ENCODE data around the gene ZNF280B.

The ZNF280B gene

DNA sequence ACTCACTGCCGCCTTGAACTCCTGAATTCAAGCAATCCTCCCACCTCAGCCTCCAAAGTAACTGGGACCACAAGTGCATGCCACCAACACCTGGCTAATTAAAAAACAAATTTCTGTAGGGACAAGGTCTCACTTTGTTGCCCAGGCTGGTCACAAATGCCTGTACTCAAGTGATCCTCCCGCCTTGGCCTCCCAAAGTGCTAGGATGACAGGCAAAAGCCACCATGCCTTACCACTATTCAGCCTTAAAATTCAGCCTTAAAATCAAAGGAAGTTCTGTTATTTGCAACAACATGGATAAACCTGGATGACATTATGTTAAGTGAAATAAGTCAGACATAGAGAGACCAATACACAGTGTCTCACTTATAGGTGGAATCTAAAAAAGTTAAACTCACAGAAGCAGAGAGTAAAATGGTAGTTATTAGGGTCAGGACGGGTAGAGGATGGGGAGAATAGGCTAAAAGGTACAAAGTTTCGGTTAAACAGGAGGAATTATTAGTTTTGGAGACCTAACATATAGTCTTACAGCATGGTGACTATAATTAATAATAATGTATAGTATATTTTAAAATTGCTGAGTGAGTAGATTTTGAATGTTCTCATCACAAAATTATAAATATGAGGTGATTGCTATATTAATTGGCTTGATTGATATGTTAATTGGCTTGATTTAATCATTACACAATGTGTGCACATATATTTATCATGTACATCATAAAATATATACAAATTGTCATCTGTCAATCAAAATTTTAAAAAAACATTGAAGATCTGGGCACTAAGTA is 17.8 kb upstream of the ZNF280B start:
- Histone ChIP-seq H3K36me3 (ENCODE audit: insufficient read depth, low read length) (no peaks in the 10 kb centered on the region), H3K4me1 (ENCODE audit: insufficient read depth, low read length) (no peaks in the 10 kb centered on the region), H4K20me1 (ENCODE audit: insufficient read depth, low read length) (no peaks in the 10 kb centered on the region), H3K27ac (ENCODE audit: low read length) (no peak overlapping the region), H3K9me3 (ENCODE audit: insufficient read depth, low read length, severe bottlenecking) (no peaks in the 10 kb centered on the region), H2AFZ (ENCODE audit: low read depth, low read length) (no peak overlapping the region), H3K9ac (ENCODE audit: low read depth, low read length) (no peak overlapping the region), H3K4me2 (ENCODE audit: insufficient read depth, low read length) (no peak overlapping the region), H3K27me3 (ENCODE audit: insufficient read depth, low read length, poor library complexity) (no peaks in the 10 kb centered on the region), H3K79me2 (ENCODE audit: insufficient read depth, low read length) (no peaks in the 10 kb centered on the region), H3K4me3 (ENCODE audit: low read depth in 1 of 2, low read length in 2 of 2) (no peak overlapping the region)
- TF ChIP-seq, protein P1, sequence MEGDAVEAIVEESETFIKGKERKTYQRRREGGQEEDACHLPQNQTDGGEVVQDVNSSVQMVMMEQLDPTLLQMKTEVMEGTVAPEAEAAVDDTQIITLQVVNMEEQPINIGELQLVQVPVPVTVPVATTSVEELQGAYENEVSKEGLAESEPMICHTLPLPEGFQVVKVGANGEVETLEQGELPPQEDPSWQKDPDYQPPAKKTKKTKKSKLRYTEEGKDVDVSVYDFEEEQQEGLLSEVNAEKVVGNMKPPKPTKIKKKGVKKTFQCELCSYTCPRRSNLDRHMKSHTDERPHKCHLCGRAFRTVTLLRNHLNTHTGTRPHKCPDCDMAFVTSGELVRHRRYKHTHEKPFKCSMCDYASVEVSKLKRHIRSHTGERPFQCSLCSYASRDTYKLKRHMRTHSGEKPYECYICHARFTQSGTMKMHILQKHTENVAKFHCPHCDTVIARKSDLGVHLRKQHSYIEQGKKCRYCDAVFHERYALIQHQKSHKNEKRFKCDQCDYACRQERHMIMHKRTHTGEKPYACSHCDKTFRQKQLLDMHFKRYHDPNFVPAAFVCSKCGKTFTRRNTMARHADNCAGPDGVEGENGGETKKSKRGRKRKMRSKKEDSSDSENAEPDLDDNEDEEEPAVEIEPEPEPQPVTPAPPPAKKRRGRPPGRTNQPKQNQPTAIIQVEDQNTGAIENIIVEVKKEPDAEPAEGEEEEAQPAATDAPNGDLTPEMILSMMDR (IDR thresholded peaks at IDR 0.05; ENCODE audit: borderline replicate concordance, extremely low read depth, low read length, poor library complexity, severe bottlenecking): no peak
- TF ChIP-seq EZH2 (IDR thresholded peaks at IDR 0.05; ENCODE audit: borderline replicate concordance, low read depth, low read length, severe bottlenecking): no peak
- DNase-seq: no peak
- ATAC-seq (ENCODE audit: insufficient read depth, low read depth): no peak

DNA sequence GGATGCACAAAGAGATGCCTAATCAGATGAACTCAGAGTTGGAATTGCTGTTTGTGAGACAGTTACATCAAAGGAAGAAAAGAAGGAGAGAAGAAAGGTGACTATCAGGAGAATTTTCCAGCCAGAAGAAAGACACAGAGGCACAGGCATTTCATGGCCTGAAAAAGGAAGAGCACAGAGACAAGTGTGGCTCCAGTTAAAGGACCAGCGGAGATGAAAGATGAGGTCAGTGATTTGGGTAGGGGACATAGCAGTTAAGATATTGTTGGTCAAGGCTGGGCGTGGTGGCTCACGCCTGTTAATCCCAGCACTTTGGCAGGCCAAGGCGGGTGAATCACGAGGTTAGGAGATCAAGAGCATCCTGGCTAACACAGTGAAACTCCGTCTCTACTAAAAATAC is 15.0 kb upstream of the ZNF280B start:
- no peak overlapping the region for H3K27ac ChIP-seq (ENCODE audit: low read length)
- no peak overlapping the region for H3K4me2 ChIP-seq (ENCODE audit: insufficient read depth, low read length)
- no peak overlapping the region for H3K9ac ChIP-seq (ENCODE audit: low read depth, low read length)
- no peaks in the 10 kb centered on the region for H3K4me1 ChIP-seq (ENCODE audit: insufficient read depth, low read length)
- ATAC-seq (ENCODE audit: insufficient read depth, low read depth): no peak
- no peak overlapping the region for H2AFZ ChIP-seq (ENCODE audit: low read depth, low read length)
- no peaks in the 10 kb centered on the region for H3K27me3 ChIP-seq (ENCODE audit: insufficient read depth, low read length, poor library complexity)
- H4K20me1 ChIP-seq (ENCODE audit: insufficient read depth, low read length): no peaks in the 10 kb centered on the region
- no peaks in the 10 kb centered on the region for H3K36me3 ChIP-seq (ENCODE audit: insufficient read depth, low read length)
- no peaks in the 10 kb centered on the region for H3K79me2 ChIP-seq (ENCODE audit: insufficient read depth, low read length)
- DNase-seq: no peak
- no peak overlapping the region for H3K4me3 ChIP-seq (ENCODE audit: low read depth in 1 of 2, low read length in 2 of 2)
- TF ChIP-seq, protein P1 (IDR thresholded peaks at IDR 0.05; ENCODE audit: borderline replicate concordance, extremely low read depth, low read length, poor library complexity, severe bottlenecking): no peak
- TF ChIP-seq EZH2 (IDR thresholded peaks at IDR 0.05; ENCODE audit: borderline replicate concordance, low read depth, low read length, severe bottlenecking): no peak
- H3K9me3 ChIP-seq (ENCODE audit: insufficient read depth, low read length, severe bottlenecking): no peaks in the 10 kb centered on the region

DNA sequence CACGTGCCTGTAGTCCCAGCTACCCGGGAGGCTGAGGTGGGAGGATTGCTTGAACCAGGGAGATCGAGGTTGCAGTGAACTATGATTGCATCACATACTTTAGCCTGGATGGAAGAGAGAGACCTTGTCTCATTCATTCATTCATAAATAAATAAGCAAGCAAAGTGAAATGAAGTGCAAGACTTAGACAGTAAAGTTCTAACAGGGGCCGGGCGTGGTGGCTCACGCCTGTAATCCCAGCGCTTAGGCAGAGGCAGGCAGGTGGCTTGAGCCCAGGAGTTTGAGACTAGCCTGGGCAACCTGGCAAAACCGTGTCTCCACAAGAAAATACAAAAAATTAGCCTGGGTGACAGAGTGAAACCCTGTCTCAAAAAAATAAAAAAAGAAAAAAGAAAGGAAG is 13.1 kb upstream of the ZNF280B start:
- no peak overlapping the region for H3K4me2 ChIP-seq (ENCODE audit: insufficient read depth, low read length)
- ATAC-seq (ENCODE audit: insufficient read depth, low read depth): no peak

More for the DNA sequence above, 13.1 kb upstream of the ZNF280B start:
- no peak for DNase-seq
- Histone ChIP-seq H3K9me3 (ENCODE audit: insufficient read depth, low read length, severe bottlenecking) (no peaks in the 10 kb centered on the region), H4K20me1 (ENCODE audit: insufficient read depth, low read length) (no peaks in the 10 kb centered on the region), H3K4me1 (ENCODE audit: insufficient read depth, low read length) (no peaks in the 10 kb centered on the region), H3K27ac (ENCODE audit: low read length) (no peak overlapping the region), H3K9ac (ENCODE audit: low read depth, low read length) (no peak overlapping the region), H3K79me2 (ENCODE audit: insufficient read depth, low read length) (no peaks in the 10 kb centered on the region), H2AFZ (ENCODE audit: low read depth, low read length) (no peak overlapping the region), H3K36me3 (ENCODE audit: insufficient read depth, low read length) (no peaks in the 10 kb centered on the region), H3K4me3 (ENCODE audit: low read depth in 1 of 2, low read length in 2 of 2) (no peak overlapping the region), H3K27me3 (ENCODE audit: insufficient read depth, low read length, poor library complexity) (no peaks in the 10 kb centered on the region)
- no peak for TF ChIP-seq EZH2 (IDR thresholded peaks at IDR 0.05; ENCODE audit: borderline replicate concordance, low read depth, low read length, severe bottlenecking)
- TF ChIP-seq, protein P1 (IDR thresholded peaks at IDR 0.05; ENCODE audit: borderline replicate concordance, extremely low read depth, low read length, poor library complexity, severe bottlenecking): no peak

Measured in DND-41 (cell line).